ENCODE data around the gene MAP4K4. TPM values are rescaled to one million over a fixed set of nuclear protein-coding genes. Genes with fewer than 3 reads are reported as not detected.

MAP4K4 gene
- total RNA-seq, 4 donors from 2014 or later: 33.8 to 47.3 (median 35.7) TPM

GRCh38 chr2:101676674-101677073, 20.8 kb upstream of the MAP4K4 start:
- Histone ChIP-seq H3K9me3 (no peaks in the 10 kb centered on the region), H3K27ac (no peak overlapping the region), H3K27me3 (no peaks in the 10 kb centered on the region), H3K4me1 (no peaks in the 10 kb centered on the region), H3K36me3 (no peaks in the 10 kb centered on the region), H3K4me3 (replicated peaks in 1 of 3) (no peak overlapping the region)
- 92 to 94% methylated on average over 2 of the region's 2 CpGs for WGBS, 2 donors
- no peak for TF ChIP-seq CTCF (IDR thresholded peaks at IDR 0.05)
- TF ChIP-seq POLR2A (IDR thresholded peaks at IDR 0.05): no peak
- no peak for DNase-seq
- intact Hi-C loops (cut with DNase I): no loop called here

DNA sequence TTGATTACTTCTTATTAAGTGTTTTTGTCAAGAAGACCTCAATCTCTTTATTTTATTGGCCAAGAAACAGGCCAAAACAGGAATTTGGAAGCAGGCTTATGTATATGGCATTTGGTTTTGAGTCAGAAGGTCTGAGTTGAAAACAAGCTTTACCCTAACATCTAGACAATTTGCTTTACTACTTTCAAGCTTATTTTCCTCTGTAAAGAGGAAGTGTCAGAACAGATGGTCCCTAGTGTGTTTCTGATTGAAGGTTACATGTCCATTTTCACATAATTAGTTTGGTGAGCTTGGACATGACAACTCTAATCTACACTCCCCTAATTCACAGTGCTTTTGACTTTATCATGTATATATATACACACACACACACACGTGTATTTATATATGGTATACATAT, 19.8 kb upstream of the MAP4K4 start:
- 0 to 47% methylated on average over 1 of the region's 1 CpG for WGBS, 2 donors
- no peak for DNase-seq

GRCh38 chr2:101678379-101678778, 19.1 kb upstream of the MAP4K4 start:
- Histone ChIP-seq H3K9me3 (no peaks in the 10 kb centered on the region), H3K36me3 (no peaks in the 10 kb centered on the region), H3K27ac (no peak overlapping the region), H3K4me3 (replicated peaks in 1 of 3) (no peak overlapping the region), H3K27me3 (no peaks in the 10 kb centered on the region), H3K4me1 (no peaks in the 10 kb centered on the region)
- intact Hi-C loops (cut with DNase I): no loop called here
- TF ChIP-seq CTCF (IDR thresholded peaks at IDR 0.05) (no peak), POLR2A (IDR thresholded peaks at IDR 0.05) (no peak)
- DNase-seq: no peak
- 97 to 99% methylated on average over 3 of the region's 3 CpGs for WGBS, 2 donors

More for the DNA sequence above, 19.8 kb upstream of the MAP4K4 start:
- no peak overlapping the region for H3K4me3 ChIP-seq (replicated peaks in 1 of 3)
- TF ChIP-seq POLR2A (IDR thresholded peaks at IDR 0.05): no peak
- no peak for TF ChIP-seq CTCF (IDR thresholded peaks at IDR 0.05)
- intact Hi-C loops (cut with DNase I): no loop called here
- H3K9me3 ChIP-seq: no peaks in the 10 kb centered on the region
- H3K36me3 ChIP-seq: no peaks in the 10 kb centered on the region
- no peak overlapping the region for H3K27ac ChIP-seq
- no peaks in the 10 kb centered on the region for H3K4me1 ChIP-seq
- H3K27me3 ChIP-seq: no peaks in the 10 kb centered on the region

DNA sequence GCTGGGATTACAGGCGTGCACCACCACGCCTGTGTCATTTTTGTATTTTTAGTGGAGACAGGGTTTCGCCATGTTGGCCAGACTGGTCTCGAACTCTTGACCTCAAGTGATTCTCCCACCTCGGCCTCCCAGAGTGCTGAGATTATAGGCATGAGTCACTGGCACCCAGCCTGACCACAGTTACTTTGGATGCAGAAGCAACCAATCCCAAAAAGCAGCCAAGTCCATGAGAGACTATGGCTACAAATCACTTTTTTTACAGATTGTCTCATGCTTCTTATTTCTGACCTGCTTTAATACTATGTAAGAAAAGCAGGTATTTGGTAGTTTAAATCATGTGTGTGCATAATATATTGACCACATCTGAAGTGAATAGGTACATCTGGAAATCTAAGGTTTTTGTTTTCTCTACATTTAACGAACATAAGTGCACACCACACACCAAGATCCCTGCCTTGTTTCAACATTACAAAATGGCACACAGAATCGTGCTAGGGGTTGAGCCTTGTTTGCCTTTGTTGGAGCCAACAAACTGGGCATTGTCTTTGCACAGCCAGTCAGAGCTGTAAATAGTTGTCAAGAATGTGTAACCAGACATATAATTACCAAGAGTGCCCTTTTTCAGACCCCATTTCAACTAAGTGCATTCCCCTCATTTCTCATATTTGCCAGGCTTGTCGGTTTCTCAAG, 18.3 kb upstream of the MAP4K4 start:
- no peaks in the 10 kb centered on the region for H3K36me3 ChIP-seq
- no peak for DNase-seq
- no peaks in the 10 kb centered on the region for H3K4me1 ChIP-seq
- H3K27me3 ChIP-seq: no peaks in the 10 kb centered on the region
- no peaks in the 10 kb centered on the region for H3K9me3 ChIP-seq
- intact Hi-C loops (cut with DNase I): no loop called here
- 84 to 93% methylated on average over 8 of the region's 8 CpGs for WGBS, 2 donors
- no peak overlapping the region for H3K27ac ChIP-seq
- H3K4me3 ChIP-seq (replicated peaks in 1 of 3): no peak overlapping the region
- TF ChIP-seq POLR2A (IDR thresholded peaks at IDR 0.05) (no peak), CTCF (IDR thresholded peaks at IDR 0.05) (no peak)

DNA sequence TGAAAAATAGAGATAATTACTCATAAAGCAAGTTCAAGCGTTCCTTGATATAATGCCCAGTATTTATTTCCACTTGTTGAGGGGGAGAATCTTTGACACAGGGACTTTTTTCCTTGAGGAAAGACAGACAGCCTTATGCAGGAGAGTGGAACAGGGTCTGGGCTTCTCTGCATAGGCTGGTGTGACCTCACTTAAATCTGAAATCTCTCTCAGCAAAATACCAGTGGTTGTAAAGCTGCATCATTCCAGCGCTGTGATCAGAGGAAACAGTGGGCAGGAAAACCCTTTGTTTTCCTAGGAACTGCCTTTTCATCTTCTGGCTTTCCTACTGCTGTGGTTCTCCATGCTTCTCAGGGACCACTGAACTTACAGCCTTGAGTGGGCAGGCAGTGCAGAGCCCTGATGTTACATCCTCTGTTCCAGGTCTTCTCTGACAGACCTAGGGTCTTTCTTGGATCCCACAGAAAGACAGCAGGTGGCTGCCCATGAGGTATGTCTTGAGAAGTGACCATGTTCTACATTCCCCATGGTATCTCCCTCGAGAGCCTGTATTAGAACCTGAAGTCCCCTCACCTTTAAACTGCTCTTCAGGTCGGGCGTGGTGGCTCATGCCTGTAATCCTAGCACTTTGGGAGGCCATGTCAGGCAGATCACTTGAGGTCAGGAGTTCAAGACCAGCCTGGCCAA, 17.6 kb upstream of the MAP4K4 start:
- Histone ChIP-seq H3K9me3 (no peaks in the 10 kb centered on the region), H3K4me1 (no peaks in the 10 kb centered on the region), H3K27me3 (no peaks in the 10 kb centered on the region), H3K4me3 (replicated peaks in 1 of 3) (no peak overlapping the region), H3K27ac (no peak overlapping the region), H3K36me3 (no peaks in the 10 kb centered on the region)
- no peak for DNase-seq
- 80 to 86% methylated on average over 5 of the region's 5 CpGs for WGBS, 2 donors
- intact Hi-C loops (cut with DNase I): no loop called here
- TF ChIP-seq CTCF (IDR thresholded peaks at IDR 0.05) (no peak), POLR2A (IDR thresholded peaks at IDR 0.05) (no peak)

Measured in thyroid gland (tissue), 4 donors.